Measurements from ENCODE around the gene SLC15A3. TPM values are rescaled to one million over a fixed set of nuclear protein-coding genes. Genes with fewer than 3 reads are reported as not detected.
A peak's percentile ranks its signal among the peaks of the same experiment; 100 is the strongest.

The SLC15A3 gene
- total RNA-seq, 2 donors from 2014 or later, result 3.5 to 4.1 TPM

DNA sequence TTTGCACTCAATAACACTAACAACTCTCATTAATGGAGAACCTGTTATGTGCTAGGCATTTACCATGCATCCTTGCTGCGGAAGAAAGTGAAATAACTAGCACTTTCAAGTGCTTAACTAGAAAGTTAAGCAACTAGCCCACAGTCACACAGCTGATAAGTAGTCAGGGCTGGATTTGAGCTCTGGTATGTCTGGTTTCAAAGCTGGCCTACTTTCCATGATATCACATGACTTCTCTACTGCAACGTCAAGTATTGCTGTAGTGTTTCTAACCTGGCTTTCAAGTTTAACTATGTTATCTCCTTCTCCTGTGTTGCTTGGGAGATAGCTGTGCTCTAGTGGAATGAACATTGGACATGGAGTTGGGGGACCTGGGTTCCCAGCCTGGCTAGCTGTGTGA is 12.1 kb downstream of the SLC15A3 start:
- ATAC-seq (replicated peaks in 1 of 2), result peak; percentile 30 to 44
- no peaks in the 10 kb centered on the region for H3K9me3 Mint-ChIP-seq
- H3K36me3 Mint-ChIP-seq (ENCODE audit: insufficient read depth in 2 of 2), result no peaks in the 10 kb centered on the region
- no peak for DNase-seq
- H3K4me1 Mint-ChIP-seq (ENCODE audit: low read depth), result peaks cover 8% of the 10 kb centered on the region
- H3K4me3 Mint-ChIP-seq, result no peak overlapping the region
- no peak overlapping the region for H3K27ac Mint-ChIP-seq
- H3K27me3 Mint-ChIP-seq (ENCODE audit: low read depth), result no peaks in the 10 kb centered on the region

DNA sequence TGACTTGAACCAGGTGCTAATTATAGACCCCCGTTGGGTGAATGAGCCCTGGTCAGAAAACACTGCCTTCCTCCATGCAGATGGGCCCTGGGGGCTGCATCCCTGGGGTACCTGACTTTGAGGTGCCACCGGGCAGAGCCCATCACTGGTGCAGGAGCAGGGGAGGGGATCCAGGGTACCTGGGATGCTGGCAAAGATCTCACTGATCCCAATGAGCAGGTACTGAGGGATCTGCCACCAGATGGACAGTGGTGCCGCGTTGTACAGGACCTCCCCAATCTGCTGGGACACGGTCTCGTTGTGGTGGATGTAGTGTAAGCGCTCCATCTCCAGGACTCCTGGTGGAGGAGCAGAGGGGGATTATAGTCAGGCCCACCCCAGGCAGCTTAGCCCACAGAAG is 12.7 kb downstream of the SLC15A3 start:
- no peak overlapping the region for H3K27ac Mint-ChIP-seq
- ATAC-seq (replicated peaks in 1 of 2) (no peak), DNase-seq (no peak)
- H3K36me3 Mint-ChIP-seq (ENCODE audit: insufficient read depth in 2 of 2), result no peaks in the 10 kb centered on the region
- H3K9me3 Mint-ChIP-seq, result no peaks in the 10 kb centered on the region
- no peak overlapping the region for H3K4me3 Mint-ChIP-seq
- H3K27me3 Mint-ChIP-seq (ENCODE audit: low read depth), result no peaks in the 10 kb centered on the region
- H3K4me1 Mint-ChIP-seq (ENCODE audit: low read depth), result peaks cover 5% of the 10 kb centered on the region

DNA sequence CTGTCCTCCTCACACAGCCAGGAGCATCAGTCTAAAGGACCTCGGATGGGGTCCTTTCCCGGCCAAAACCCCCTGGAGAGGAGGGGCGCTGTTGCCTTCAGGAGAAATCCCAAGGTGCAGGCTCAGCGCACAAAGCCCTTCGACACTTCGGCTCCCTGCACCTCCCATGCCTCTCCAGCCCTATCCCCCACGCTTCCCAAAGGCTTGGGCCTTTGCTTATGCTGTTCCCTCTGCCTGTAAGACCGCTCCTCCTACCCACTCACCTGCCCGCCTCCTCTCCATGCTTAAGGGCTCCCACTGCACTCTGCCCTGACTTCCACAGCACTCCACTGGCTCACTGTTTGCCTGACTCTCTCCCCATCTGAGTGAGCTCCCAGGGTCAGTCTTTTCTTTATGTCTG is 13.5 kb downstream of the SLC15A3 start:
- DNase-seq, result no peak
- ATAC-seq (replicated peaks in 1 of 2), result no peak
- no peaks in the 10 kb centered on the region for H3K27me3 Mint-ChIP-seq (ENCODE audit: low read depth)
- H3K4me3 Mint-ChIP-seq, result no peak overlapping the region
- no peaks in the 10 kb centered on the region for H3K4me1 Mint-ChIP-seq (ENCODE audit: low read depth)
- H3K27ac Mint-ChIP-seq, result no peak overlapping the region
- H3K36me3 Mint-ChIP-seq (ENCODE audit: insufficient read depth in 2 of 2), result no peaks in the 10 kb centered on the region
- H3K9me3 Mint-ChIP-seq, result no peaks in the 10 kb centered on the region

DNA sequence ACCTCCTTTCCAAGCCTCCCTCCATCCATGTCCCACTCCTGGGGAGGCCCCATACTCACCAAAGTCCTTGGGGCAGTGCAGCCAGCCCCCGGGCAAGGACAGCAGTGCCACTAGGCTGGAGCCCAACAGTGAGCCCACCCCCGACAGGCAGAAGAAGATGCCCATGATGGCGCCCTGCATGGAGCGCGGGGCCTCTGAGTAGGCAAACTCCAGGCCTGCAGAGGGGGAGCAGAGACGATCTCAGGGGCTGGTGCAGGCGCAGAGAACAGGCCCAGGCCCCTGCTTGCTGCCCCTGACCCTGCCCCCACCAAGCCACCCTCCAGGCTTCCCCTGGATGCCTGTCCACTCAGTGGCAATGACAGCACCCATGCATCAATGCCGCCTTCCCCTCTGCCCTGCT is 14.2 kb downstream of the SLC15A3 start:
- H3K36me3 Mint-ChIP-seq (ENCODE audit: insufficient read depth in 2 of 2), result no peaks in the 10 kb centered on the region

DNA sequence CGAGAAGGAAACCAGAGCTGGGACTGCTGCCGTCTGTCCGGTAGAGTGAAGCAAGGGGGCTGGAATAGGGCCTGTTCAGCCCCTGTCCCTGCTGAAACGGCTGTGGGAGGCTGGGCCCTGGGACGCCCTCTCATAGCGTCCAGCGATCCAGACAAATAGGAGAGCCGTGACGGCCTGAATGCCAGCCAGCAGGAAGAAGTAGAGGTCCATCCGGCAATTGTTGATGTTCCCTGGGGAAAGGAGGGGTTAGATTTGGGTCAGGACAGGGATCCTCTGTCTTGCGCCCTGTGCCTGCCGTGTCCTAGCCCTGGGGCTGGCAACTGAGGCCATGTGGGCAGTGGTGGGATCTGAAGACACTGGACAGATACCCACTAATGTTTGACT is 14.8 kb downstream of the SLC15A3 start:
- Mint-ChIP-seq H3K27me3 (ENCODE audit: low read depth) (no peaks in the 10 kb centered on the region), H3K9me3 (no peaks in the 10 kb centered on the region), H3K4me1 (ENCODE audit: low read depth) (no peaks in the 10 kb centered on the region), H3K27ac (no peak overlapping the region), H3K4me3 (no peak overlapping the region), H3K36me3 (ENCODE audit: insufficient read depth in 2 of 2) (no peaks in the 10 kb centered on the region)
- ATAC-seq (replicated peaks in 1 of 2) (no peak), DNase-seq (no peak)

More for the DNA sequence above, 14.2 kb downstream of the SLC15A3 start:
- Mint-ChIP-seq H3K9me3 (no peaks in the 10 kb centered on the region), H3K27ac (no peak overlapping the region), H3K27me3 (ENCODE audit: low read depth) (no peaks in the 10 kb centered on the region), H3K4me3 (no peak overlapping the region), H3K4me1 (ENCODE audit: low read depth) (no peaks in the 10 kb centered on the region)
- ATAC-seq (replicated peaks in 1 of 2) (no peak), DNase-seq (no peak)

DNA sequence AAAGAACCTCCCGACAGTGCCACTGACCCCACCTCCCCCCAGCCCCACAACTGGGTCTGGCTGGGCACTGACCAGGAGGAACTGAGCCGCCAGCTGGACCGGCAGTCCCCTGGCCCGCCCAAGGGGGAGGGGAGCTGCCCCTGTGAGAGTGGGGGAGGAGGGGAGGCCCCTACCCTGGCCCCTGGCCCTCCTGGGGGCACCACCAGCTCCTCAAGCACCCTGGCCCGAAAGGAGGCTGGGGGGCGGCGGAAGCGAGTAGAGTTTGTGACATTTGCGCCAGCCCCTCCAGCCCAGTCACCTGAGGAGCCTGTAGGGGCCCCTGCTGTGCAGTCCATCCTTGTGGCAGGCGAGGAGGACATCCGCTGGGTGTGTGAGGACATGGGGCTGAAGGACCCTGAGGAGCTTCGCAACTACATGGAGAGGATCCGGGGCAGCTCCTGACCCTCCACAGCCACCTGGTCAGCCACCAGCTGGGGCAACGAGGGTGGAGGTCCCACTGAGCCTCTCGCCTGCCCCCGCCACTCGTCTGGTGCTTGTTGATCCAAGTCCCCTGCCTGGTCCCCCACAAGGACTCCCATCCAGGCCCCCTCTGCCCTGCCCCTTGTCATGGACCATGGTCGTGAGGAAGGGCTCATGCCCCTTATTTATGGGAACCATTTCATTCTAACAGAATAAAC is 15.4 kb downstream of the SLC15A3 start:
- Mint-ChIP-seq H3K27me3 (ENCODE audit: low read depth) (no peaks in the 10 kb centered on the region), H3K4me1 (ENCODE audit: low read depth) (no peaks in the 10 kb centered on the region), H3K27ac (no peak overlapping the region)

DNA sequence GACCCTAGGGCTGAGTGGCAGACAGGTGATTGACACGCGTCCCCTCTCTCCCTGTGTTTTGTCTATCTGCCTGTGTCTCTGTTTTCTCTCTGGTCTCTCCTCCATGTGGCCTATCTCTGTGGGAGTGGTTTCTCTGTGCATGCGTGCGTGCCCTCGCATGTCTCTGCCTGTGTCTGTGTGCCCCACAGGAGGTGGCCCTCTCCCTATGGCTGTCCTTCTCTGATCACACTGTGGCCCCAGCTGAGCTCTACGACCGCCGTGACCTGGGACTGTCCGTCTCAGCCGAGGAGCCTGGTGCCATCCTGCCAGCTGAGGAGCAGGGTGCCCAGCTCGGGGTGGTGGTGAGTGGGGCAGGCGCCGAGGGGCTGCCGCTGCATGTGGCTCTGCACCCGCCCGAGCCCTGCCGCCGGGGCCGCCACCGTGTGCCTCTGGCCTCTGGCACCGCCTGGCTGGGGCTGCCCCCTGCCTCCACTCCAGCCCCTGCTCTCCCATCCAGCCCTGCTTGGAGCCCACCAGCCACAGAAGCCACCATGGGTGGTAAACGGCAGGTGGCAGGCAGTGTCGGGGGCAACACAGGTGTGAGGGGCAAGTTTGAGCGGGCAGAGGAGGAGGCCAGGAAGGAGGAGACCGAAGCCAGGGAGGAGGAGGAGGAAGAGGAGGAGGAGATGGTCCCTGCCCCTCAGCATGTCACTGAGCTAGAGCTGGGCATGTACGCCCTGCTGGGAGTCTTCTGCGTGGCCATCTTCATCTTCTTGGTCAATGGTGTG is 16.1 kb downstream of the SLC15A3 start:
- Mint-ChIP-seq H3K4me3 (no peak overlapping the region), H3K27ac (no peak overlapping the region), H3K36me3 (ENCODE audit: insufficient read depth in 2 of 2) (no peaks in the 10 kb centered on the region), H3K9me3 (no peaks in the 10 kb centered on the region), H3K4me1 (ENCODE audit: low read depth) (no peaks in the 10 kb centered on the region), H3K27me3 (ENCODE audit: low read depth) (no peaks in the 10 kb centered on the region)
- DNase-seq, result no peak
- no peak for ATAC-seq (replicated peaks in 1 of 2)

More for the DNA sequence above, 15.4 kb downstream of the SLC15A3 start:
- Mint-ChIP-seq H3K9me3 (no peaks in the 10 kb centered on the region), H3K4me3 (no peak overlapping the region), H3K36me3 (ENCODE audit: insufficient read depth in 2 of 2) (no peaks in the 10 kb centered on the region)
- ATAC-seq (replicated peaks in 1 of 2), result no peak
- no peak for DNase-seq

DNA sequence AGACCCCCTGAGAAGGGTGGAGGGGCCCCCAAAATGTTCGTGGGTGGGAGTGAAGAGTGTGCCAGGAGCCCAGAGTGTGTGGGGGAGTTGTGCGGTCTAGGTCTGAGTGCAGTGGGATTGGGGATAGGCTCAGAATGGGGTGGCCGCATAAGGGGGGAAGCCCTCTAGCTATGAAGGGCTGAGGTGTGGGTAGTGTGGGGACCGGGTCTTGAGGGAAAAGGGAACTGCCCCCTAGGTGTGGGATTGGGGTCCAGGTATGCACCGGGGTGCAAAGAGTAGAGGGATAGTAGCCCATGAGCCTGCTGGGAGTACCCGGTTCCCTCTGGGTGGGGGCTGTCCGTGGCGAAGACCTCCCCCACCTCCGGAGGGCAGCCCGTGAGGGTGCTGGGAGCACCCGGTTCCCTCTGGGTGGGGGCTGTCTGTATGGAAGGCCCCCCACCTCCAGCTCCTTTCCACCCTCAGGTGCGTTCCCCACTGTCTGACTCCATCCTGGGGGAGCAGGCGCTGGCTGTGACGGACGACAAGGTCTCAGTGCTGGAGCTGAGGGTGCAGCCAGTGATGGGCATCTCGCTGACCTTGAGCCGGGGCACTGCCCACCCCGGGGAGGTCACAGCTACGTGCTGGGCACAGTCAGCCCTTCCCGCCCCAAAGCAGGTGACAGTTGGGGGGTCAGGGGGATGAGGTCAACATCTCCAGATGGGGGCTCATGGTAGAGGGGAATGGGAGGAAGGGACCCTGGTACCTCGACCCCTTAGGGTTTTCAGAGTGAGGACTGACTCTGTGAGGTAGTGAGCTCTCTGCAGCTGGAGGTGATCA is 17.0 kb downstream of the SLC15A3 start:
- Mint-ChIP-seq H3K9me3 (no peaks in the 10 kb centered on the region), H3K27me3 (ENCODE audit: low read depth) (peaks cover under 1% of the 10 kb centered on the region), H3K4me1 (ENCODE audit: low read depth) (no peaks in the 10 kb centered on the region), H3K4me3 (no peak overlapping the region), H3K36me3 (ENCODE audit: insufficient read depth in 2 of 2) (no peaks in the 10 kb centered on the region), H3K27ac (no peak overlapping the region)
- DNase-seq, result no peak
- ATAC-seq (replicated peaks in 1 of 2), result no peak

DNA sequence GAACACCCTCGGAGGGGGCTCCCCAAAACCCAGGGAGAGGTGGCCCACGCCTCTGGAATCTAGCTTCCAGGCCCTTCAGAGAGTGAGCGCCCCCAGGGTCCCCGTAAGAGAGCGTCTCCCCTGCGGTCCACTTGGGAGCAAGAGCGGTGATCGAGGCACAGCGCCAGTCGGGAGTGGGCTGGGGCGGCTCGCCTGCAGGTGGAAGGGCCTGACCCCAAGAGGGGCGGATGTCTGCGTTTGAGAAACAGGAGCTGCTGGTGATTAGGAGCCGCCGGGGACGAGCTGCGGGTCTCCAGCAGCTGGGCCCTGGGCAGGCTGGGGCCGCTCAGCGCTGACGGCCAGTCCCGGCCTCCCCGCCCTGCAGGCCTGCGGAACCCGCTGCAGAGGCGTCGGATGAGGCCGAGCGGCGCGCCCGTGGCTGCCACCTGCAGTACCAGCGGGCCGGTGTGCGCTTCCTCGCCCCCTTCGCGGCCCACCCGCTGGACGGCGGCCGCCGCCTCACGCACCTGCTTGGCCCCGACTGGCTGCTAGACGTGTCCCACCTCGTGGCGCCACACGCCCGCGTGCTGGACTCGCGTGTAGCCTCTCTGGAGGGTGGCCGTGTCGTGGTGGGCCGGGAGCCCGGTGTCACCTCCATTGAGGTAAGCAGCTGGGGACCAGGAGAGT is 17.7 kb downstream of the SLC15A3 start:
- Mint-ChIP-seq H3K9me3 (no peaks in the 10 kb centered on the region), H3K27ac (no peak overlapping the region), H3K4me1 (ENCODE audit: low read depth) (no peaks in the 10 kb centered on the region), H3K27me3 (ENCODE audit: low read depth) (peaks cover 8% of the 10 kb centered on the region), H3K4me3 (no peak overlapping the region), H3K36me3 (ENCODE audit: insufficient read depth in 2 of 2) (no peaks in the 10 kb centered on the region)
- ATAC-seq (replicated peaks in 1 of 2), result no peak
- no peak for DNase-seq

DNA sequence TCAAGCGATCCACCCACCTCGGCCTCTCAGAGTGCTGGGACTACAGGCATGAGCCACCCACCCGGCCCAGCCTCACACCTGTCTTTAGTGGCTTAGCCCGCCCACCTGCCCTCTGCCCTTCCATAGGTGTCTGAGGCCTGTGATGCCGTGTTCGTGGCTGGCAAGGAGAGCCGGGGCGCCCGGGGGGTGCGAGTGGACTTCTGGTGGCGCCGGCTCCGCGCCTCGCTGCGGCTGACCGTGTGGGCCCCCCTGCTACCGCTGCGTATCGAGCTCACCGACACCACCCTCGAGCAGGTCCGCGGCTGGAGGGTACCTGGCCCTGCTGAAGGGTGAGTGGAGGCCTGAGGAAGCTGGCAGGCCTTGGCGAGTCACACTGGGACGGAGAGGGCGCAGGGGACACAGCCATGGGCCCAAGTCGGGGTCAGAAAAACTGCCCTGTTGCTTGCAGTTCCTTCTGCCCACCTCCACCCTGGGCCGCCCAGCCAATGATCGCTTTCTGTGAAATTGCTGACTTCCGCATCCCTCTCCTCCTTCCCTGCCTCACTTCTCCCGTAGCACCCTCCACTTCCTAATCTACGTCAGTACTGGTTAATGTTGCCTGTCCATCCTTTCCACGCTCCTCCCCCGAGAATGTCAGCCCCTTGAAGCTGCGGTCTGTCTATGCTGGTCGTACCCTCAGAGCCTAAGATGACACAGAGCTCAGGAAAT is 18.4 kb downstream of the SLC15A3 start:
- Mint-ChIP-seq H3K27me3 (ENCODE audit: low read depth) (peaks cover 12% of the 10 kb centered on the region), H3K9me3 (no peaks in the 10 kb centered on the region), H3K4me1 (ENCODE audit: low read depth) (no peaks in the 10 kb centered on the region), H3K4me3 (no peak overlapping the region), H3K27ac (no peak overlapping the region), H3K36me3 (ENCODE audit: insufficient read depth in 2 of 2) (no peaks in the 10 kb centered on the region)
- DNase-seq (no peak), ATAC-seq (replicated peaks in 1 of 2) (no peak)

DNA sequence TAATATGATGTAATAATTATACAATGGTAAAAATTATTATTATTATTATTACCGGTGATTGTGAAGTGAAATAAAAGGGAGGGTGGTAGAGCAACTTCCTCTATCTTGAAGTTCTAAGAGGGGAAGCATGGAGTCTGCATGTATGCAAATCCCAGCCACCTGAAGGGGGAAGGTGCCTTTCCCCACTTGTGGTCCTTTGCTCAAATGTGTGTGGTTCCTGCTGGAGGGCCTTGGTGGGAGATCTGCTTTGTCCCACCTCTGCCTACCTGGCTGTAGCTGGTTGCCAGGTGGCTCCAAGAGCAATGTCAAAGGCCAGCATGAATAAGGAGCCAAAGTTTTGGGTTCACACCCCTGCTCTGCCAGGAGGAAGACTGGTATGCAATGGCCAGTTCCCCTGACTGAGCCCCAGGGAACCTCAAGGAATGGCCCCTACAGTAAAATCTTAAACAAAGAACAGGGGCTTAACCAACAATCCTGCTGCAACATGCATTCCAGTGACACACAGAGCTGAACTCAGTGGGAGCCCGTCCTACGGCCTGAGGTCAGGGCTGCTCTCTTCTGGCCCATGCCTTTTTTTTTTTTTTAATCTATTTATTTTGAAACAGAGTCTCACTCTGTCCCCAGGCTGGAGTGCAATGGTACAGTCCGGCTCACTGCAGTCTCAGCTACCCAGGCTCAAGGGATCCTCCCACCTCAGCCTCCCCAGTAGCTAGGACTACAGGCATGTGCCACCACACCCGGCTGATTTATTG is 19.2 kb downstream of the SLC15A3 start:
- Mint-ChIP-seq H3K9me3 (no peaks in the 10 kb centered on the region), H3K4me3 (no peak overlapping the region), H3K36me3 (ENCODE audit: insufficient read depth in 2 of 2) (no peaks in the 10 kb centered on the region), H3K27me3 (ENCODE audit: low read depth) (peaks cover 13% of the 10 kb centered on the region), H3K4me1 (ENCODE audit: low read depth) (no peaks in the 10 kb centered on the region), H3K27ac (no peak overlapping the region)
- no peak for ATAC-seq (replicated peaks in 1 of 2)
- DNase-seq, result no peak

DNA sequence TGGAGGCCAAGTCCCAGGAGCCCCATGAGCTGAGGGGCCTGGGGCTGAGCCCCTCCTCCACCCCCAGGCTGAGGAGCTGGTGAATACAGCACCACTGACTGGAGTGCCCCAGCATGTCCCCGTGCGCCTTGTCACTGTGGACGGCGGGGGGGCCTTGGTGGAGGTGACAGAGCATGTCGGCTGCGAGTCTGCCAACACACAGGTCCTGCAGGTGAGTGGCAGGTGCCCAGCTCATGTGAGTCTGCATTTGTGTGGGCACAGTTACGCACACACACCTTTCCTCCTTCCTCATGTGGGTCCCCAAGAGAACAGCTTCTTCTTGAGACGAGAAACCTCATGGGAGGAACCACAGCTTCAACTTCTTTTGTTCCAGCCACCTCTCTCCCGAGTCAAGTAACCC is 20.1 kb downstream of the SLC15A3 start:
- ATAC-seq (replicated peaks in 1 of 2) (no peak), DNase-seq (no peak)
- no peak overlapping the region for H3K4me3 Mint-ChIP-seq
- peaks cover 19% of the 10 kb centered on the region for H3K27me3 Mint-ChIP-seq (ENCODE audit: low read depth)
- no peaks in the 10 kb centered on the region for H3K4me1 Mint-ChIP-seq (ENCODE audit: low read depth)
- no peaks in the 10 kb centered on the region for H3K36me3 Mint-ChIP-seq (ENCODE audit: insufficient read depth in 2 of 2)
- H3K27ac Mint-ChIP-seq, result no peak overlapping the region
- no peaks in the 10 kb centered on the region for H3K9me3 Mint-ChIP-seq

Measured in activated T-cell treated with anti-CD3 and anti-CD28 coated beads, Interleukin-2, amount 50 U/mL, for 72 hours (primary cell).